AG10803 (cell line): ENCODE measurements around the gene ARHGAP19.

Experiments used
- DNase-seq: peaks from one replicate; pipeline ENCODE4 v3.0.0; 2010; ENCODE audit warnings: low read depth
- H3K4me3 ChIP-seq: 2 replicates; pipeline ENCODE4 v1.5.1; 2011; ENCODE audit warnings: mild to moderate bottlenecking, low read length, control low read depth
- CTCF ChIP-seq: conservative IDR thresholded peaks from 2 replicates; pipeline ENCODE4 v1.5.1; 2011; ENCODE audit warnings: mild to moderate bottlenecking, low read length, control low read depth, inconsistent platforms

The ARHGAP19 gene

GRCh38 chr10:97307866-97308780, 15.7 kb upstream of the ARHGAP19 start:
- no peak overlapping the region for H3K4me3 ChIP-seq
- TF ChIP-seq CTCF = no peak
- no peak for DNase-seq

DNA sequence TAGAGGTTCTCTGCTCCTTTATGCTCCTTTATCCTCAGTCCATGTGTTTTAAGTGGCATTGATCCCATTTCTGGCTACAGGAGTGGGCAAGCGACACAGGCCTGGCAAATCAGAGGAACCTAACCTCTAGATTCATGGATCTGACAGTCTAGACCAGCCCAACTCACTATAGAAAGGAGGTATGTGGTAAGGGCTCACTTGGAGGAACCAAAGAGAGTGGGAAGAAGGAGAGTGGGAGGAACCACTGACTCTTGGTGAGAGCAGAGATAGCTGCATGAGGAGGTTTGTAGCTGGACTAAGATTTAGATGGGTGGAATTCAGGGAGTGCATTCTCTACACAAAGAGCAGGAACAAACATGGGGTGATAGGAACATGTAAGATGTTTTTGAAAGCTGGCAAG, 15.0 kb upstream of the ARHGAP19 start:
- H3K4me3 ChIP-seq = no peak overlapping the region
- DNase-seq = no peak
- no peak for TF ChIP-seq CTCF

DNA sequence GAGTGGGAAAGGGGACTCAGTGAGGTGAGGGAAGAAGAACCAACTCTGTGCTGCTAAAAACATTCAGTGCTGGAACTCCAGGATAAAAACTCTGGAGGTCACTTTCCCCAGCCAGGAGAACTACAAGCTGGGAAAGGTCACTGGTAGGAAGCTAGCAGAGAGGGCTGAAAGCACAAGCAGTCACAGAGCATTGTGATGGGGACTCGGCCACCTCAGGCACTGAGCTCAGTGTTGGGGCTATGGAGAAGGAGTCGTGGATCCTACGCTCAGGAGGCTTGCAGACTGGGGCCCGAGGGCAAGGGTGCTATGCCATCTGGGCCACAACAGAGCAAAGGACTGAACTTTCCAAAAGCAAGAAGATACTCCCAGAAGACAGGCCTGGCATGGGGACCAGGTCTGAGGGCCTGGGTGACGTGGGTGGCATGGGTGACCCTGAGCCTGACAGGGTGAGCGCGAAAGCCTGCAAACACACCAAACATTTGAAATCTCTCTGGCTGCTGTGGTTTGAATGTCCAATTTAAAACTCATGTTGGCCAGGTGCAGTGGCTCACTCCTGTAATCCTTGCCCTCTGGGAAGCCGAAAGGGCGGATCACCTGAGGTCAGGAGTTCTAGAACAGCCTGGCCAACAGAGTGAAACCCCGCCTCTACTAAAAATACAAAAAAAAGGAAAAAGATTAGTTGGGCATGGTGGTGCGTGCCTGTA, 9.8 kb upstream of the ARHGAP19 start:
- DNase-seq = no peak
- no peak overlapping the region for H3K4me3 ChIP-seq
- TF ChIP-seq CTCF = no peak

DNA sequence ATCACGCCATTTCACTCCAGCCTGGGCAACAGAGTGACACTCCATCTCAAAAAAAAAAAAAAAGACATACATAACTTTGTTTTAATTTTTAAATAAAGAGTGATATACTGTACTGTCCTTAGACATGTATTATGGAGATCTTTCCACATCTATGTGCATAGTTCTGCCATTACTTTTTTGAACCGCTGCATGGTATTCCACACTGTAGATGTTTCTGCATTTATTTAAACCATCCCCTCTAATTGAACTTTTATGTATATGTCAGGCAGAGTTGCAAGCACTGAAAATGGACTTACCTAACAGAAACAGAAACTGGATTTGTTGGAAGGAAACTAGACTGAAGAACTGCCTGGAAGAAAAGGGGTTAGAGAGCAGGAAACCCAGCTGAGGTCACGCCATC, 8.5 kb upstream of the ARHGAP19 start:
- no peak for DNase-seq
- H3K4me3 ChIP-seq = no peak overlapping the region
- no peak for TF ChIP-seq CTCF

DNA sequence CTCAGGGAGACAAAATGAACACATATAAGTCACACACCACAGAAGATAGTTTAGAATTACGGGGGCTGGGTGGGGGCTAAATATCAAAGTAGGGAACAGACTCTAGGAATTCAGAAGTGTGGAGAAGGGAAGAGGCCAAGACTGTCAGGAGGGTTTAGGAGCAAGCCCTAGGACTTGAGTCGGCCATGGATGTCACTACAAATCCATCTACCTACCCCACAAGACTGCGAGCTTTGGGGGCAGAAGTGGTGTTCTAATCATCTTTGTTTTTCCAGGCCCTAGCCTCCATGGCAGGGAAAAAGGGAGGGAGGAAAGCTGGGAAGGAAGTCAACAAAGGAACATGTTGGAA, 5.8 kb upstream of the ARHGAP19 start:
- no peak overlapping the region for H3K4me3 ChIP-seq
- no peak for TF ChIP-seq CTCF
- no peak for DNase-seq

DNA sequence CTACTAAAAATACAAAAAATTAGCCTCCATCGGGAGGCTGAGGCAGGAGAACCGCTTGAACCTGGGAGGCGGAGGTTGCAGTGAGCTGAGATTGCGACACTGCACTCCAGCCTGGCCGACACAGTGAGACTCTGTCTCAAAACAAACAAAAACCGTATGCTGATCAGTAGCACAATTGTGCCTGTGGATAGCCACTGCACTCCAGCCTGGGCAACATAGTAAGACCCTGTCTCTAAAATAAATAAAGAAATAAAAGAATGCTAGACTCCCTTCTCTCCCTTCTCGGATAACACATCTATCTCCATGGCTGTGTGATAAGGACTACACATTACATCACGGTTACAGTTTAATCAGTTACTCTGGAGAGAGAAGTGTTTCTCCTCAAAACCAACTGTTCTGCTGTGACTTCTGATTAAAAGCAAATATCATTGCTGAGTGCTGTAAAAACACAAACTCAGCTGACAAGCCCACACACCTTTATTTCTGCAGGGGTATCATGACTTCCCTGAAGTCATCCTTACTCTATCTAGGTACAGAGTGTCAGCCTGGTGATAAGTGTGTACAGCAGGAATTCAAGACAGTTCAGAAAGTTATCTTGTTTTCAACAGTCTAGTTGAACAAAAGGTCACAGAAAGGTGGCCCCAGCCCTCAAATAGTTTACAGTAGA, 5.3 kb upstream of the ARHGAP19 start:
- no peak for DNase-seq
- no peak overlapping the region for H3K4me3 ChIP-seq
- TF ChIP-seq CTCF = no peak
